GM19099 (cell line): ENCODE results near the gene APOBEC3B.

Experiments used
- POLR2A ChIP-seq: IDR thresholded peaks from 3 replicates; pipeline ENCODE4 v1.6.1; 2011; ENCODE audit warnings: low read depth; ENCODE audit not compliant: insufficient read length; ENCODE audit errors: extremely low read depth

The APOBEC3B gene

DNA sequence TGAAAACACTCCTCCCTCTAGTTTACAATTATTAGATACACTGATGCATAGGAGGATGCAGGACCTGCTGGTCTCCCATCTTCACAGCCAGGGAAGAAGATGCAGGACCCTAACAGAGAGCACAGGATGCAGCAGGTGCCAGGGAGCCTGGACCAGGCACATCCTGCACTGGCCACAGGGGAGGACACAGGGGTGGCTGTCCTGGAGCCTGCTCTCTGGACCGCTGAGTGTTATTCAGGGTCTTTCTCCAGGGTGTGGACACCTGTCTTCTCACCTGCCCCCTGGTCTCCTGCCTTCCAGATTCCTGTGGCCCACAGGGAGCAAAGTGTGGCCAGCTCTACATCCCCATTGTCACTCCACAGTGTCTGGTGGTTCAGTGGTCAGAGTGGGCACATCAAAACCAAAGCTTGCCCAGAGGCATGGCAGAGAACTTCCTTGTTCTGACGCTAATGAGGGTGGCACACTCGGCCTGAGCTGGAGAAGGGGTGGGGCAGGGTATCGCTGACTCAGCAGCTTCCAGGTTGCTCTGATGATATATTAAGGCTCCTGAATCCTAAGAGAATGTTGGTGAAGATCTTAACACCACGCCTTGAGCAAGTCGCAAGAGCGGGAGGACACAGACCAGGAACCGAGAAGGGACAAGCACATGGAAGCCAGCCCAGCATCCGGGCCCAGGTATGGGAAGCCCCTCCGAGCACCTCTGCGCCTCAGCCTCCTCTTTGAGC lies 24.9 kb upstream of the APOBEC3B start, which contains the start of gene APOBEC3A:
Gene APOBEC3A, plus strand, starts transcription at position 564 of the 725 bp plus-strand sequence. Its CDS starts 83 bp downstream, at position 647.
- no peak for TF ChIP-seq POLR2A

DNA sequence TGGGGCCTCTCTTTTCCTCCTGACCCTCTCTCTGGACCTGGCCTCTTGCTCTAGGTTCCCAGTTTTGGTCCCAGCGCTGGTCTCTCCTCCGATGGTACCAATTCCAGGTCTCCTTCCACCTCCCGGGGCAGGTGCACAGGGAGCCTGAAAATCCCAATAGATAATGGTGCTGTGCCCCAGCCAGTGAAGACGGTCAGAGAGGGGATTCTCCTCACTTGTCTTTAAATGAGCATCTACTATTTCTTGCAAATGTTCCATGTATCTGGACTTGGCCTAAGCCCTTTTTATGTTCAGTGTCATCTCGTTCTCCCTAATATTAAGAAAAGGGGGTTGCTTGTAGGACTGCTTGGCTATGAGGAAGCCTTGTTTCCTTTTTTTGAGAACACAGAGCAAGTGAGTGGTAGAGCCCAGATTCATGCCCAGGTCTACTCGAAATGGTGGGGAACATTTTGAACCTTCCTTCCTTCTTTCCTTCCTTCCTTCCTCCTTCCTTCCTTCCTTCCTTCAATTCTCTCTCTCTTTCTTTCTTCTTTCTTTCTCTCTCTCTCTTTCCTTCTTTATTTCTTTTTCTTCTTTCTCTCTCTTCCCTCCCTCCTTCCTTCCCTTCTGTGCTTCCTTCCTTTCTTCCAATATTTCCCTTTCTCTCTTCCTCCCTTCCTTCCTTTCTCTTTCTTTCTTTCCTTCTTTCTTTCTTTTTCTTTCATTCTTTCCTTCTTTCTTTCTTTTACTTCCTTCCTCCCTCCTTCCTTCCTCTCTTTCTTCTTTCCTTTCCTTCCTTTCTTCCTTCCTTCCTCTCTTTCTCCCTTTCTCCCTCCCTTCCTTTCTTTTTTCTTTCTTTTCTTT lies 24.1 kb upstream of the APOBEC3B start:
- TF ChIP-seq POLR2A = no peak

DNA sequence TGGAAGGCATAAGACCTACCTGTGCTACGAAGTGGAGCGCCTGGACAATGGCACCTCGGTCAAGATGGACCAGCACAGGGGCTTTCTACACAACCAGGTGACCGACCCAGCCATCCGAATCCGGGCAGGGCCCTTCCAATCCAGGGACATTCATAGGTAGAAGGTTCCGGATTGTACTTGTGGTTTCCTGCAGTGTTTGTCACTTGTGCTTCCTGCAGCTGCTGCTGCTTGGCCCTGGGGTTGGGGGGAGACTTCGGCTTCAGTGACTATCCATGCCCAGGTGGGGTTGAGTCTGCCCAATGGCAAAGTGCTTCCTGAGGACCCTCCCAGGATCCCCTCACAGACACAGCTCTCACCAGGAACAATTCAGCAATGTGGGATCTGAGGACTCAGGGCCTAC lies 22.6 kb upstream of the APOBEC3B start:
- no peak for TF ChIP-seq POLR2A

DNA sequence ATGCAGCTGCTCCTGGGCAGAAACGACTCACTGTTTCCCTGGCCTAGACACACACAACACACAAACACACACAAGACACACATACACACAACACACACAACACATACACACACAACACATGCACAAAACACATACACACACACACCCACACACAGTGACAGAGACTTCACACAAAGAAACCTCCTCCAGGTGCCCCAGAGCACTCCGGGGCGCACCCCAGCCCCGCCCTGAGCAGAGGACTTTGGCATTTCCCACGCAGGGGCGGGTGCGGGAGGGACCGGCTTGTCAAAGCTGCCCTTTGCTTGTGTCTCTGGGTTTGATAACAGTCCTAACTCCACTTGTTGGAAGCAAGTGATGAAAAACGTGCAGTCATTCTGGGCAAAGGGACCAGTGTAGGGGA lies 18.3 kb upstream of the APOBEC3B start:
- no peak for TF ChIP-seq POLR2A

DNA sequence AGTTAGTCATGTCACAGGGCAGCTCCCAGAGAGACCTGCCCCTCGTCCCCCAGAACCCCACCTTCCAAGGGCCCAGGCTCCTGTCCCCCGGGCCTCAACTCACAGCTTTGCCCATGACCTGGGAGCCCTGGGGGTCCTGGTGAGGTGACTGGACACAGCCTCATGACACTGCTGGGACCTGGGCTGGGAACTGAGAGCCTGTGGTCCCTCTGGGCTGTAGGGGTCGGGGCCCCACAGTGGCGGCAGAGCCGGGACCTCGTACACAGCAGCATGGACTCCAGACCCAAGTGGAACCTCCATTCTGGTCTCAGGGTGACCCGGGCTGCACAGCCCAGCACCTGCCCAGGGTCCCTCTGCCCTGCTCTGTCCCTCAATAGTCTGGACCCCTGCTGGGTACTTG lies 17.8 kb upstream of the APOBEC3B start:
- no peak for TF ChIP-seq POLR2A

DNA sequence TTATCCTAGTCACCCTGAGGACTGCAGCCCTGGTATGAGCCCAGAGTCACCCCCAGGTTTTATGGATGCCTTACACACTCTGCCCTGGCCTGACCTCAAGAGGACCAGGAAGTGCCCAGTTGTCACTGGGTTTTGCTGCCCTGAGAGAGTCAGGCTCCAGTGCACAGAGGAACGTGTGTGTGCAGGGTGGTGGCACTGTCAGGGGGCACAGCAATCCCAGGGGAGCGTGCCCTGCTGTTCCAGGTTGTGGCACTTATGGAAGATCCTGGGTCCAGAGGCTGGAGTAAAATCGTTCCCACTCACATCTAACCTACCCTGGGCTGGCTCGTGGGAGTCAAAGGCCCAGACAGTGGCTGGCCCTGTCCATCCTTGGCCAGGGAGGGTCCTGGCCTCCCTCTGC lies 17.2 kb upstream of the APOBEC3B start:
- TF ChIP-seq POLR2A = no peak

DNA sequence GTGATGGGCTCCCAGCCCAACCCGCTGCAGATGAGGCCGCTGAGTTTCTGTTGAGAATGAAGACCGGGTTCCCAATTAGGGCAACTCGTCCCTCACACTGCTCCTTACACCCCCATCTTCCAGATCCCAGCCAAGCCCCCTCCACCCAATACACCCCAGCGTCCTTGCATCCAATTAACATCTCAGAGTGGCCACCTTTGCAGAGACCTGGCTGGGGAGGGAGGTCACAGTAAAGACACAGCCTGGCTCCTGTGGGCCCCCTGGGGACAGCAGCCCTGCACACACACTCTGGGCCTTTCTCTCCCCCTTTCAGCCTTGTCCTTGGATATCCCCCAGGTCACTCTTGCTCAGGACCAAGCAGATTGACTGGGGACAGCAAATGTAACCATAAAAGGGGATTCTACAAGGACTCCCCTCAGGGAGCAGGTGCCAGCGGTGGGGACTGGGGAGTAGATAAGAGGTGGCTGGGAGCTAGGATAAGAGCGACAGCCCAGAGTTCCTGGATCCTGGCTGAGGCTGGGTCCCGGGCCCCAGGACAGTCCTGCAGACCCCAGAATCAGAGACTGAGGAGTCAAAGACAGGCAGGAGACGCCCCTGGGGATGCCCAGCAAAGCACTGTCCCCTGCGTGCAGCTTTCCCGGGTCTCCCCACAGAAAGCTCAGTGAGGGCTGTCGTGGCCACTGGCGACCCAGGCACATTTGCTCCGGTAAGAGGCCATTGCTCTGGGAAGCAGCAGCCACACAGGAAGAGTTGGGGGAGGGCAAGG lies 16.4 kb upstream of the APOBEC3B start:
- no peak for TF ChIP-seq POLR2A

DNA sequence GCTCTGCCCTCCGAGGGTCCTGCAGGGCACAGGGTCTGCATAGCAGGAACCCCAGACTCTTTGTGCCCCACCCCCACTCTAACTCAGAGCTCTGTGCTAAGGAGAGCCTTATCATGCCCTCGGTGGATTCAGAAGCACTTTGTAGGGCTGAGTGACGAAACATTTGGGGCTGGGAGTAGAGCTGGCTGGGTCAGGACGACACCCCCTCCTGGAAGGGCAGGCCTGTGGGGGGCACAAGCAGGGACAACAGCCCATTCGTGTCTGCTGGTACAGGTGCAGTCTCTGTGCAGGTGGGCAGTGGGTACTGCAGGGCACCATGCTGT lies 15.8 kb upstream of the APOBEC3B start:
- TF ChIP-seq POLR2A = no peak

DNA sequence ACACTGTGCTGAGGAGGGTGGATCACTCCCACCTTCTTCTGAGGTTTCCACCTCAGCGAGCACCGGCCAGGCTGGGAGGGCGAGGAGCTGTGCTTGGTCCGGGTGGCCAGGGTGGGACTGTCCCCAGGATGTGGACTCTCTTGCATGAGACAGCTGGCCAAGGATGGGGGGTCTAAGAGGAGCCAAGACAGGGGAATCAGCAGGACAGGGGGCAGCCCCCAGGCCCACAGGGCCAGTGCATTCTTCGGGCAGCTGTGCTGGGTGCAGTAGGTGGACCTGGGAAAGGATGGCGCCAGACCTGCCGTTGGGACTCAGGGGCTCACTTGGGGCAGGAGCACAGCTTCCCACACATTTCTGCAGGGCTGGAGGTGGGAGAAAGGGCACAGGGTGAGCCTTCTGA lies 15.2 kb upstream of the APOBEC3B start:
- no peak for TF ChIP-seq POLR2A

DNA sequence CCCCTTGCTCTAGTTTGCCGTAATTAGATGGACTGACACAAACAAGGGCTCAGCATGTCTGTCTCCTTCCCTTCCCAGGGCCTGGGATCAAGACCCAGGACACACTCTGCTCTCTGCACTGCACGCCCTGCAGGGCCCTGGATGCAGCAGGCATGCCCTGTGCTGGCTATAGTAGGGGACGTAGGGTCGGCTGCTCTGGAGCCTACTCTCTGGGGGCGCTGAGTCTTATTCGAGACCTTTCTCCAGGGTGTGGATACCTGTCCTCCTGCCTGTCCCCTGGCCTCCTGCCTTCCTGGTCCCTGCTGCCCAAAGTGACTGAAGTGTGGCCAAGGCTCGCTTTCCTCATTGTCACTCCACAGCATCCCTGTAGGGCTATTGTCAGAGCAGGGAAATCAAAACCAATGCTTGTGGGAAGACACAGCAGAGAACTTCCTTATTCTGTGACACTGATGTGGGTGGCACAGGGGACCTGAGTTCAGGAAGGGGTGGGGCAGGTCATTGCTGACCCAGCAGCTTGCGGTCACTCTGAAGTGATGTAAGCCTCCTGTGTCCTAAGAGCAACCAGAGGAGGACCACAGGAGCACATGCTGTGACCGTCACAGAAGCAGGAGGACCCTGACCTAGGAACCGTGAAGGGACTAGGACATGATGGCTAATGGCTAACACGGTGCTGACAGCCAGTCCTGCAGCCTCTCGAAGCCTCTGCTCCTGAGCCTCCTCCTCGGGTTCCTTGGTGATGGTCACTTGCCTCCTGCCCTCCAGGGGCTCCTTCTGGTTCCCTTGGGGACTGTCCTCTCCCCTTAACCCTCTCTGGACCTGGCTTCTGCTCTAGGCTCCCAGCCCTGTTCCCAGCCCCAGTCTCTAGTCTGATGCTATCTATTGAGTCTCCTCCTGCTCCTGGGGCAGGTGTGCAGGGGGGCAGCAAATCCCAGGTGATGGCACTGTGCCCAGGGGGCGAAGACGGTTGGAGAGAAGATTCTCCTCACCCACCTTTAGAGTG lies 14.4 kb upstream of the APOBEC3B start:
- TF ChIP-seq POLR2A = no peak

DNA sequence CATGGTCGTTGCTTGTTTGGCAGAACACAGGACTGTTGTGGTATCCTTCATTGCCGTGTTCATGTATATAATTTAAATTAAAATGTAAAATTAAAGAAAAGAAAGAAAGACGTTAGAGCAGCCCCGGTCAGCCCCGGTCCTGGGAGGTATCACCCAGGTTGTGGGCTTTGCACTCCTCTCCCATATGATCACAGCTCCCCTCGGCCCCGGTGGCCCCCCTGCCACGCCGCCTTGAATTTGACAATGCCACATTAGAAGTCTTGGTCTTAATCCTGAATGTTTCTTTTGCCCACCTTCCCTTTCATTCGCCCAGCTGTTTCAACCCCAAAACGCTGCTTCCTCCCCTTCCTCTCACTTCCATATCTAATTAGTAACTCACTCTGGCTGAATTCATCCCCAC lies 13.3 kb upstream of the APOBEC3B start:
- no peak for TF ChIP-seq POLR2A

DNA sequence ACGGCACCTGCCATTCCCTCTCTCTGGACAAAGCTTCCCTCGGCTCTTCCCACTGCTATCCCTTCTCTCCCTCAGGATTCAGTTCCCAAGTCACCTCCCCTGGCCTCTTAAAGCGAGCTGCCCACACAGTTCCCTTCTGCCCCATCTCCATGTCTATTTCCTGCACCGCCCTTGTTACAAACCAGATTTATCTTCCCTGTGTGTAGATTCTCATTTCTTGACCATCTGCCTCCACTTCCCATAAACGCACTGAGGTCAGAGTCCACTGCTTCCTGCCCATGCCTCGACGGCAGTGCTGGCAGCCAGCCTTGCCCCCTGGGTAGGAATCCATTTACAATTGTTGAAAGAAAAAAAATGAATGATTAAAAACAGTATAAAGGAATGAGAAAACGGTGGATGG lies 11.6 kb upstream of the APOBEC3B start:
- TF ChIP-seq POLR2A = no peak

DNA sequence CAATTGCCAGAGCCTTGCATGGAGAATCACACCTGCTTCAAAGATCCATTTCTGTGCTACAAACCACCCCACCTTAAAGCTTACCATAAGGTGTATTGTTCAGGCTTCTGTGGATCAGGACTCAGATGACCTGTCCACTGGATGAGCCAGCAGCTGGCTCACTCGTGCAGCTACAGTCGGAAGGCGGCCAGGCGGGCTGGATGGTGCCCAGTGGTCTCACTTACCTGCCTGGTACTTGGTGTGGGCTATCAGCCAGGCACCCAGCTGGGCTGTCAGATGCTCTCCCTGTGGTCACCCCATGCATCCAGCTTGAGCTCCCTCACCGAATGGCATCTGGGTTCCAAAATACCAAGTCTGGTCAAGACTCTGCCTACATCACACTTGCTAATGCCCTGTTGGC lies 10.9 kb upstream of the APOBEC3B start:
- TF ChIP-seq POLR2A = no peak

DNA sequence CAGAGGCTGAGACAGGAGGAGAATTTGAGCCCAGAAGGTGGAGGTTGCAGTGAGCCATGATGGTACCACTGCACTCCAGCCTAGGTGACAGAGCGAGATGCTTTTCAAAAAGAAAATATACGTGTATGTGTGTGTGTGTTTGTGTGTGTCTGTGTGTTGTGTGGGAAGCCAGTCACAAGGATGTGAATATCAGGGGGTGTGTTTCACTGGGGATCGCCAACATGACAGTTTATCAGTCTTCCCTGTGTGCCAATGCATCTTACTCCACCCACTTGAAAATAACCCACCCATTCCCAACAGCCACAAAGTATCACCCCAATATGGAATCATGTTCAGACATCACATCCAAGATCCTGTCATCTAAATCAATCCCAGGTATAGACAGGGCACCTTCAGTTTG lies 10.4 kb upstream of the APOBEC3B start:
- no peak for TF ChIP-seq POLR2A
